Ovary (tissue), 9 donors: Measurements from ENCODE around the gene NKIRAS2. TPM values are rescaled to one million over a fixed set of nuclear protein-coding genes. Genes with fewer than 3 reads are reported as not detected.

Experiments
- DNase-seq, 5 donors: peaks; one replicate each; pipeline ENCODE4 v3.0.0-alpha.2; 2019 to 2020
- H3K27ac ChIP-seq, 2 donors: fragments of 200-600 bp; one replicate each; pipeline versions ENCODE4 v1.5.1 to v1.8.0; 2019 to 2022
- H3K27me3 ChIP-seq: fragments of 200-600 bp; one replicate; pipeline ENCODE4 v1.8.0; 2022
- H3K36me3 ChIP-seq: fragments of 200-600 bp; sonication (generic); one replicate; pipeline ENCODE4 v1.5.1; 2019
- H3K4me1 ChIP-seq: one replicate; pipeline ENCODE4 v1.8.1; 2013; ENCODE audit warnings: mild to moderate bottlenecking, moderate library complexity; ENCODE audit not compliant: insufficient read depth
- H3K4me3 ChIP-seq: fragments of 200-600 bp; sonication (generic); one replicate; pipeline ENCODE4 v1.5.1; 2017
- H3K9me3 ChIP-seq, 2 donors: fragments of 200-600 bp in 1 of 2; sonication (generic) in 1 of 2; one replicate each; pipeline versions ENCODE4 v1.5.1 to v1.8.1; 2013 to 2019; ENCODE audit warnings: mild to moderate bottlenecking in 1 of 2, moderate library complexity in 1 of 2
- EP300 ChIP-seq: sonication (generic); formaldehyde crosslinking; IDR thresholded peaks from one replicate; pipeline ENCODE4 v1.6.1; 2017; ENCODE audit warnings: antibody characterized with exemption
- POLR2A ChIP-seq: fragments of 450-650 bp; IDR thresholded peaks from one replicate; pipeline ENCODE4 v1.6.1; 2017; ENCODE audit warnings: antibody characterized with exemption, mild to moderate bottlenecking, moderate library complexity
- WGBS, 3 donors: extraction: QIAGEN DNeasy Blood & Tissue Kit in 1 of 3; methylation state at CpG; one replicate each; pipeline versions ENCODE4 v1.1.5 to v1.1.7; 2013 to 2017; 5-methylcytosine and 5-hydroxymethylcytosine counted together
- intact Hi-C, 4 donors: fragments of 100-400 bp; cut with DNase I; formaldehyde crosslinking; loops; one replicate each; pipeline versions ENCODE4 v1.11.0 to v1.15.1; 2022 to 2023
- polyA plus RNA-seq, 2 donors: library from polyadenylated mRNA; stranded (reverse); fragments of 200-250 nt in 1 of 2; fragments of 350-450 nt in 1 of 2; fragmentation: Illumina TruSeq in 1 of 2; extraction: RNeasy Lipid Tissue Mini Kit (QIAGEN cat#74804) in 1 of 2; gene quantifications; one replicate each; pipeline ENCODE4 v1.2.3, GENCODE V29; 2013 to 2014
- total RNA-seq, 7 donors: library from RNA; depleted of rRNA in 2 of 7; stranded (reverse); fragments of >200 nt in 2 of 7; fragmentation: NEBNext Ultra II Directional in 3 of 7; extraction: Animal tissue kit (Norgen Biotek cat#: 25700) in 3 of 7; gene quantifications; one replicate each; pipeline versions ENCODE4 v1.1.0 to v1.2.4, GENCODE V29; 2016 to 2023
- TF ChIP-seq, protein P1 (sequence below), 3 donors: fragments of 450-650 bp in 2 of 3; fragments of 200-600 bp in 1 of 3; IDR thresholded peaks; one replicate each; pipeline versions ENCODE4 v1.5.1 to v1.8.0; 2016 to 2022; ENCODE audit warnings: antibody characterized with exemption in 3 of 3, mild to moderate bottlenecking in 1 of 3
- donor health status: DM: no; HTN: no; CAD: no; lungs with moderate emphysema.
- donor health status: DM: no; HTN: no; CAD: no.
- donor health status: Bipolar disorder and iron deficiency.
- donor health status: DM: yes; HTN: yes; CAD: no.
- donor health status: DM: no; HTN: no; CAD: no.
- donor health status: DM: yes; HTN: yes; CAD: no.

NKIRAS2 gene
- total and polyA plus RNA-seq, 9 donors = 11.8 to 27.6 (median 23.9) TPM

DNA sequence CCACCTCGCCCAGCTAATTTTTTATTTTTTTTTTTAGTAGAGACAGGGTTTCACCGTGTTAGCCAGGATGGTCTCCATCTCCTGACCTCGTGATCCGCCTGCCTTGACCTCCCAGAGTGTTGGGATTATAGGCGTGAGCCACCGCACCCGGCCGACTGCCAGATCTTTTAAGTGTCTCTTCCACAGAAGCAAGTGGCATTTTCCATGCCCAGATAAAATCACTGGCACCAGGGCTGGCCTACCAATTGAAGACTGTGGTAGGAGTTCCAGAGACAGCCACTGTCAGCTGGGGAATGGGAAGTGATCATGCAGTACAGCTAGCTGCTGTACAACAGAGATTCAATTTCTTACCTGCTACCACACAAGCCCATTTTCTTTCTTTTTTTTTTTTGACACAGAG is 35.4 kb upstream of the NKIRAS2 start:
- peak in 1 of 5 donors; percentile 16 for DNase-seq
- no peaks in the 10 kb centered on the region for H3K4me1 ChIP-seq
- no peaks in the 10 kb centered on the region for H3K9me3 ChIP-seq
- no peak overlapping the region for H3K4me3 ChIP-seq
- TF ChIP-seq POLR2A = no peak
- TF ChIP-seq, protein P1, sequence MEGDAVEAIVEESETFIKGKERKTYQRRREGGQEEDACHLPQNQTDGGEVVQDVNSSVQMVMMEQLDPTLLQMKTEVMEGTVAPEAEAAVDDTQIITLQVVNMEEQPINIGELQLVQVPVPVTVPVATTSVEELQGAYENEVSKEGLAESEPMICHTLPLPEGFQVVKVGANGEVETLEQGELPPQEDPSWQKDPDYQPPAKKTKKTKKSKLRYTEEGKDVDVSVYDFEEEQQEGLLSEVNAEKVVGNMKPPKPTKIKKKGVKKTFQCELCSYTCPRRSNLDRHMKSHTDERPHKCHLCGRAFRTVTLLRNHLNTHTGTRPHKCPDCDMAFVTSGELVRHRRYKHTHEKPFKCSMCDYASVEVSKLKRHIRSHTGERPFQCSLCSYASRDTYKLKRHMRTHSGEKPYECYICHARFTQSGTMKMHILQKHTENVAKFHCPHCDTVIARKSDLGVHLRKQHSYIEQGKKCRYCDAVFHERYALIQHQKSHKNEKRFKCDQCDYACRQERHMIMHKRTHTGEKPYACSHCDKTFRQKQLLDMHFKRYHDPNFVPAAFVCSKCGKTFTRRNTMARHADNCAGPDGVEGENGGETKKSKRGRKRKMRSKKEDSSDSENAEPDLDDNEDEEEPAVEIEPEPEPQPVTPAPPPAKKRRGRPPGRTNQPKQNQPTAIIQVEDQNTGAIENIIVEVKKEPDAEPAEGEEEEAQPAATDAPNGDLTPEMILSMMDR (IDR thresholded peaks at IDR 0.05) = no peak
- no peak for TF ChIP-seq EP300
- H3K27ac ChIP-seq = no peak overlapping the region
- intact Hi-C loops = no loop called here
- 89 to 96% (median 92%) methylated on average over 8 of the region's 8 CpGs for WGBS, 3 donors
- H3K36me3 ChIP-seq = no peaks in the 10 kb centered on the region
- H3K27me3 ChIP-seq = no peaks in the 10 kb centered on the region

DNA sequence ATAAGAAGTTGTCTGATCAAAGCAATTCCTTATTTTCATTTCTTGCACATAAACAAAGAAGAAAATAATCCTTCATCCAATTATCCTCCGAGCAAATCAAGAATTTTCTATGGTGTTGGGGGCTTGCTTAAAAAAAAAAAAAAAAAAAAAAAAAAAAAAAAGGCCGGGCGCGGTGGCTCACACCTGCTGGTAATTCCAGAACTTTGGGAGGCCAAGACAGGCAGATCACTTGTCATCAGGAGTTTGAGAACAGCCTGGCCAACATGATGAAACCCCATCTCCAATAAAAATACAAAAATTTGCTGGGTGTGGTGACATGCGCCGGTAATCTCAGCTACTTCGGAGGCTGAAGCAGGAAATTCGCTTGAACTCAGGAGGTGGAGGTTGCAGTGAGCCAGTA is 34.0 kb upstream of the NKIRAS2 start:
- Histone ChIP-seq H3K9me3 (no peaks in the 10 kb centered on the region), H3K27ac (no peak overlapping the region), H3K36me3 (no peaks in the 10 kb centered on the region), H3K4me3 (no peak overlapping the region), H3K4me1 (no peaks in the 10 kb centered on the region), H3K27me3 (no peaks in the 10 kb centered on the region)
- DNase-seq = peak in 1 of 5 donors; percentile 3
- TF ChIP-seq EP300 (no peak), POLR2A (no peak)
- TF ChIP-seq, protein P1 (IDR thresholded peaks at IDR 0.05) = no peak
- WGBS, 3 donors = 80 to 82% (median 81%) methylated on average over 8 of the region's 8 CpGs
- intact Hi-C loops = no loop called here

DNA sequence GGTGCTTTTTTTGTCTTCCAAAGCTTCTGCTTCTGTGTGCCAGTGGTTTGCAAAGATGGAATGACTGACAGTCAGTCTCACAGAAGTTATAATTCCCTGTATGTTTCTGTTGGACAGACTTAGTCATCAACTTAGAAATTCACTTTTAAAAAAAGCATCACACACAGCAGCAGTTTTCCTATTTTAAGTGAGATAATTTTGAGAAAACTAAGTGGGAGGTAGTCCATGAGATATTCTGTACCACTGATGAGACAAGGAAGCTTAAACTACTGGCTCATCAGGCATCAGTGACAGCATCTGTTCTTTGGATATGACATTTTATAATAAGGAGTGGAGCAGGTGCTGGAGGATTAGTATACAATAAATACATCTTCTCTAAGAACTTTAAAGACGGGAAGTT is 33.3 kb upstream of the NKIRAS2 start:
- Histone ChIP-seq H3K4me1 (no peaks in the 10 kb centered on the region), H3K27ac (no peak overlapping the region), H3K27me3 (no peaks in the 10 kb centered on the region), H3K9me3 (no peaks in the 10 kb centered on the region), H3K4me3 (no peak overlapping the region), H3K36me3 (no peaks in the 10 kb centered on the region)
- intact Hi-C loops = no loop called here
- no peak for DNase-seq
- 85 to 93% (median 91%) methylated on average over 1 of the region's 1 CpG for WGBS, 3 donors
- TF ChIP-seq POLR2A = no peak
- no peak for TF ChIP-seq EP300
- TF ChIP-seq, protein P1 (IDR thresholded peaks at IDR 0.05) = no peak

GRCh38 chr17:41987642-41988041 is 32.2 kb upstream of the NKIRAS2 start:
- H3K27ac ChIP-seq = no peak overlapping the region

More at GRCh38 chr17:41987642-41988041, 32.2 kb upstream of the NKIRAS2 start:
- no peaks in the 10 kb centered on the region for H3K4me1 ChIP-seq
- DNase-seq = no peak
- no peaks in the 10 kb centered on the region for H3K36me3 ChIP-seq
- intact Hi-C loops = no loop called here
- no peaks in the 10 kb centered on the region for H3K9me3 ChIP-seq
- no peaks in the 10 kb centered on the region for H3K27me3 ChIP-seq
- no peak for TF ChIP-seq EP300
- TF ChIP-seq POLR2A = no peak
- TF ChIP-seq, protein P1 (IDR thresholded peaks at IDR 0.05) = no peak
- WGBS, 3 donors = 78 to 84% (median 82%) methylated on average over 3 of the region's 3 CpGs
- no peak overlapping the region for H3K4me3 ChIP-seq
